Measurements from ENCODE around the gene PRPH2.

Gene PRPH2

GRCh38 chr6:42722497-42722896, at the start of gene PRPH2:
Gene PRPH2, minus strand, starts transcription at chr6:42722597. Its CDS starts 263 bp downstream, at chr6:42722334.
- DNase-seq (ENCODE audit: low read depth): no peak

DNA sequence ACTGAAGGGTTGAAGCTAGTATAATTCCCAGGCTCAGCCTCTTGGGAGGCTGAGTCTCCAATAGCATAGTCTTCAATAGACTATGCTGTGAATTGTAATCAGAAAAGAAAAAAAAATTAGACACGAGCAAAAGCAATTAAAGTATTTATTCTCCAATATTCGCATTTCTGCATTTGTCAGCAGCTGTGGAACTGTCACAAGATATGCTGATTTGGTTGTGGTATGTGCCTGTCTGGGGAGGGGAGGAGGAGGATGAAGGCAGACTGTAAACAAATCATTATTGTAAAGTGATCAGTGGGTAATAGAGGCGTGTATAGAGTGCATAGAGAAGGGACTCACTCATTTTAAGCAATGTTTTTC, 49.3 kb upstream of the PRPH2 start:
- no peak for DNase-seq (ENCODE audit: low read depth)

DNA sequence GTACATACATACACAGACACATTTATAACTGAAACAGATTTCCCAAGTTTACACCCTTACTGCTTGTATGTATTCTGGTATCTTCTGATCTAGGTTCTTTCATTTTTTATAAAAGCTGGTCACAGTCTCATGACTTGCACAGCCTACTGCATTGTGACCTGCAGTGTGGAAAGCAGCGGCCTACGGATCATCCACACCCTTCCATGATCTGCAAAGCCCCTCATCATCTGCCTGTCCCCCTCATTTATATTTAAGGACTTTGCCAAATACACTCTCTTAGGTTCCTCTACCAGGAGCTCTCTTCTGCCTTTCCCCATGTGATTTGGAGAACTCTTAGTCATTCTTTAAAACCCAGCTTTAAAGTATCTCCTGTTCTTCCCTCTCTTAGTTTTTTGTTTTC, 47.4 kb upstream of the PRPH2 start:
- no peak for DNase-seq (ENCODE audit: low read depth)

DNA sequence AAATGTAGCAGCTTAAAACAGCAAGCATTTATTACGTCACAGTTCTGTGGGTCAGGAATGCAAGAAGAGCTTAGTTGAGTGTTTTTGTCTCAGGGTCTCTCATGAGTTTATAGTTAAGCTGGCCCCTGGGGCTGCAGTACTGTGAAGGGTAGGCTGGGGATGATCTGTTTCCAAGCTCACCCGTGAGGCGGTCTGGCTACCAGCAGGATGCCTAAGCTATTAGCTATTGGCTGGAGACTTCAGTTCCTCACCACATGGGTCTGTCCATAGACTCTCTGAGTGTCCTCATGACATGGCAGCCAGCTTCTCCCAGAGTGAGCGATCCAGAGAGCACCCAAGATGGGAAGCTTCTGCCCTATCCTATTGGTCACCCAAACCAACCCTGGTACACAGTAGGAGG, 46.7 kb upstream of the PRPH2 start:
- no peak for DNase-seq (ENCODE audit: low read depth)

DNA sequence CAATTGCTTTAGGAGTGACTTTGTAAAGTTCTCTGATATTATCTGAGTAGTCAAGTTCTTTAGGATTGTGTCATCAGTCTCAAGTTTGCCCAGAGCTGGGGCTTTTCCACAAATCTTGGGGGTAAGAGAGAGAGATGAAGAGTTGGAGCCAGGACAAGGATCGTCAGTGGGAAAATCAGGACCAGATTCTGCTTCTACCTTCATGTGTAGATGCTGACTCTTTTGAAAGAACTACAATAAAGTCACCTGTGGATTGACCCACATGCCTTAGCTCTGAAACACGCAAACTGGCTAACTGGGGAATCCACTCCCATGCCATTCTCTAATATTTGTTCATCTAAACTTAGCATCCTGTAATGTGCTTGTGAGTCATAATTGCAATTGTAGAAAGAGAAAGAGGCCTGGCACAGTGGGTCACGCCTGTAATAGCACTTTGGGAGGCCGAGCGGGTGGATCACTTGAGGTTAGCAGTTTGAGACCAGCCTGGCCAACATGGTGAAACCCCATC, 43.8 kb upstream of the PRPH2 start:
- DNase-seq (ENCODE audit: low read depth): no peak

- no peak for DNase-seq (ENCODE audit: low read depth)
These were observed 42.7 kb upstream of the PRPH2 start for GRCh38 chr6:42764911-42765648.

- no peak for DNase-seq (ENCODE audit: low read depth)
These were observed 40.6 kb upstream of the PRPH2 start for GRCh38 chr6:42762950-42763349.

DNA sequence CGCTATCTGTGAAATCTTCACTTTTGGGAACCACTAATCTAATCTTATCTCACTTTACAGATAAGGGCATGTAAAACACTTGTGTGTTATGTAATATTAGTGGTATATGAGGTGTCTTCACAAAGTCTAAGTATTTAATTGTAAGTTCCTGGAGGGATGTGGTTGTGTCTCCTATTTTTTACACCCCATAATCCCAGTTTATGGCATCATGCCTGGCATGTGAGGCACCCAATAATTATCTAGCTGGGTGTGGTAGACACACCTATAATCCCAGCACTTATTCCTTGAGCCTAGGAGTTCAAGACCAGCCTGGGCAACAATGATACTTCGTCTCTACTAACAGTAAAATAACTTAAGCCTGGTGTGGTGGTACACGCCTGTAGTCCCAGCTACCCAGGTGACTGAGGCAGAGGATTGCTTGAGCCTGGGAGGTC, 40.0 kb upstream of the PRPH2 start:
- no peak for DNase-seq (ENCODE audit: low read depth)

DNA sequence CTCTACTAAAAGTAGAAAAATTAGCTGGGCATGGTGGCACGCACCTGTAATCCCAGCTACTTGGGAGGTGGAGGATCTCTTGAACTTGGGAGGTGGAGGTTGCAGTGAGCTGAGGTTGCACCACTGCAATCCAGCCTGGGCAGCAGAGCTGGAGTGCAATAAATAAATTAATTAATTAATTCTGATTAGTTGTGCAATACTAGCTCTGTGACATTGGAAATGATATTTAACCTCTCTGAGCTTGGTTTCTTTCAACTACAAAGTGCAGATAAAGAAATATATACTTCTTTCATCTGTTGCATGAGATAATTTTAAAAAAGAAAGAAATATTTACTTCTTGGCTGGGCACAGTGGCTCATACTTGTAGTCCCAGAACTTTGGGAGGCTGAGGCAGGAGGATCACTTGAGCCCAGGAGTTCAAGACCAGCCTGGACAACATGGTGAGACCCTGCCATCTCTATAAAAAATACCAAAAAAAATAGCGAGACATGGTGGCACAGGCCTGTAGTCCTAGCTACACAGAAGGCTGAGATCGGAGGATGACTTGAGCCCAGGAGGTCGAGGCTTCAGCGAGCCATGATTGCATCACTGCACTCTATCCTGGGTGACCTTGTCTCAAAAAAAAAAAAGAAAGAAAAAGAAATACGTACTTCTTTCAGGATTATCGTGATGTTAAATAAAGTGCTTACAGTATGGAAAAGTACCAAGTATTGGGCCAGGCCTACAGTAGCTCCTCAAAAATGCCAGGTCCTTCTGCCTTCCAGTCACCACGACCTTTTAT, 39.1 kb upstream of the PRPH2 start:
- DNase-seq (ENCODE audit: low read depth): no peak

DNA sequence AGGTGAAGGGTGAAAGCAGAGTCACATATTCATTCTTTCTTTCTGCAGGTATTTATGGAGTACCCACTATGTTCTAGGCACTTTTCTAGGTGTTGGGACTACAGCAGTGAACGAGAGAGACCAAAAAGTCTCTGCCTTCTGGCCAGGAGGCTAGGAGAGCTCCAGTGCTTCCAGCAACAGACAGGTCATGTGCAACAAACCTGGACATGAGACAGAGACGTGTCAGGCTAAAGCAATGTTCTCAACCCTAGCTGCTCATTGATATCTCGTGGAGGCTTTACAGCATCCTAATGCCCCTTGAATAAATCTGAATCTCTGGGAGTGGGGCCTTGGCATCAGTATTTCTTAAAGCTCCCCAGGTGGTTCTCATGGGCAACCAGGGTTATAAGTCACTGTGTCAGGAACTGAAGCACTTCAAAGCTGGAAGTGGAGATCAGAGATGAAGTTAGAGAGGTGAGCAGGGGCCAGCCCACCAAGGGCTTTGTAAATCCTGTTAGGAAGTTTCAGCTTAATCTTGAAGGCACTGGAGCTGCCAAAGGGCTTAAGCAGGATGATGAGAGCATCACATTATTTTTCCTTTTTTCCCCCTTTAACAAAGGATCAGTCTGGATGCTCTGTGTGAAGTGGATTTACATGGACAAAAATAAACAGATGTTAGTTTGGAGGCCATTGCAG, 36.5 kb upstream of the PRPH2 start:
- no peak for DNase-seq (ENCODE audit: low read depth)

GRCh38 chr6:42756722-42757121, 34.3 kb upstream of the PRPH2 start:
- no peak for DNase-seq (ENCODE audit: low read depth)

DNA sequence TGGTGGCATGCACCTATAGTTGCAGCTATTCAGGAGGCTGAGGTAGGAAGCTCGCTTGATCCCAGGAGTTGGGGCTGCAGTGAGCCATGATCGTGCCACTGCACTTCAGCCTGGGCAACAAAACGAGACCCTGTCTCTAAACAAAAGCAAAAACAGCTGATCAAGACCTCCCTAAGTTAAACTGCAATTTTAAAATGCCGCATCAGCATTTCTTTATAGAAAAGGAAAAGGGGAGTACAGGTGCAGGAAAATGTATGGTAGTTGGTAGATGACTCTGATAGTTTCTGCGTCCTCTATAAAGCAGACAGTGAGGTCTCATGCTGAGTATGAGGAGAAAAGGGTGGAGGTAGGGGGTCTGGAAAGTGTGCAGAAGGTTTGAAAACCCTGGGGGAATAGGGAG, 32.4 kb upstream of the PRPH2 start:
- no peak for DNase-seq (ENCODE audit: low read depth)

DNA sequence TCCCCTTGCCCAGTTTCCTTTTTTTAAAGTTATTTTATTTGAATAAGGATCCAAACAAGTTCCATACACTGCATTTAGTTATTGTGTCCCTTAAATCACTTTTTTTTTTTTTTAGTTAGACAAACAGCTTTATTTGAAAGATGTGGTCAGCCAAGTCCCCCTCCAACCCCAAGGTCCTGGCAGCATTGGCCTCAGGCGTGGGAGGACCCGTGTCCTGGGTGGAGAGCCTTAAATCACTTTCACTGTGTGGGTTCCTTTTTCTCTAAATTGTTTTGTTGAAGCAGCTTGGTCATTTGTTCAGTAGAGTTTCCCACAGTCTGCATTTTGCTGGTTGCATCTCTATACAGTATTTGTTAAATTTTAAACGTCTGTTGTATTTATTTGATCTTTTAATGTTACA, 28.7 kb upstream of the PRPH2 start:
- no peak for DNase-seq (ENCODE audit: low read depth)

DNA sequence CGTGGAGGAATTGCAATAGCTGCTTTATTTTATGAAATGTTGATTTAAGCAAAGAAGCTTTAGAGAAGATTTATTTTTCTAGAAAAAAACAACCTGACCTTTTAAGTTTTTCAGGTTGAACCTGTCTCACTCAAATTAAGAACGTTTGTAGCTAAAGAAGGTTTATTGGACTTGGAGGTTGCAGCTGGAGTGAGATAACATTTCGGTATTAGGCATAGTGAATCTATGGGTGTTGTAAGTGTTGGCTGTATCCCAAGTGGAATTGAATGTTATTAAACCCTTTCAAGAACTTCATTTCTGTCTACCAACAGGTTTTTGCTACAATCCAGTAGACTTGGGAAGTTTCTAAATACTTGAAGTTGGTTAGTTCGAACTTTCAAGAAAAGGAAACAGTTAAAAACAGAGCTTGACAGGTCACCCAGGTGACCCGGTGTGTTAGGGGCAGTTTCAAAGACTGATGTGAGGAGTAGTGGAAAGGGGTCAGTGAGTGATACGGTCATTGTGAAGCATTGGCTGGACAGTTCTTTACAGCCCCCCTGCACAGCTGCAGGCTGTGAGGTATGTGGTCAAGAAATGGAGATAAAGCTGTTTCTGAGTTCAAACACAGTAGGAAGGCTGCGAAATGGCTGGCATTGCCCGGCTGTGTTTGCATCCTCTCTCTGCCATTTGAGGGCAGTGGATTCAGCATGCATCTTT, 26.0 kb upstream of the PRPH2 start:
- no peak for DNase-seq (ENCODE audit: low read depth)

- DNase-seq (ENCODE audit: low read depth): peak; percentile 64
These were observed 24.3 kb upstream of the PRPH2 start for GRCh38 chr6:42746463-42747391.

DNA sequence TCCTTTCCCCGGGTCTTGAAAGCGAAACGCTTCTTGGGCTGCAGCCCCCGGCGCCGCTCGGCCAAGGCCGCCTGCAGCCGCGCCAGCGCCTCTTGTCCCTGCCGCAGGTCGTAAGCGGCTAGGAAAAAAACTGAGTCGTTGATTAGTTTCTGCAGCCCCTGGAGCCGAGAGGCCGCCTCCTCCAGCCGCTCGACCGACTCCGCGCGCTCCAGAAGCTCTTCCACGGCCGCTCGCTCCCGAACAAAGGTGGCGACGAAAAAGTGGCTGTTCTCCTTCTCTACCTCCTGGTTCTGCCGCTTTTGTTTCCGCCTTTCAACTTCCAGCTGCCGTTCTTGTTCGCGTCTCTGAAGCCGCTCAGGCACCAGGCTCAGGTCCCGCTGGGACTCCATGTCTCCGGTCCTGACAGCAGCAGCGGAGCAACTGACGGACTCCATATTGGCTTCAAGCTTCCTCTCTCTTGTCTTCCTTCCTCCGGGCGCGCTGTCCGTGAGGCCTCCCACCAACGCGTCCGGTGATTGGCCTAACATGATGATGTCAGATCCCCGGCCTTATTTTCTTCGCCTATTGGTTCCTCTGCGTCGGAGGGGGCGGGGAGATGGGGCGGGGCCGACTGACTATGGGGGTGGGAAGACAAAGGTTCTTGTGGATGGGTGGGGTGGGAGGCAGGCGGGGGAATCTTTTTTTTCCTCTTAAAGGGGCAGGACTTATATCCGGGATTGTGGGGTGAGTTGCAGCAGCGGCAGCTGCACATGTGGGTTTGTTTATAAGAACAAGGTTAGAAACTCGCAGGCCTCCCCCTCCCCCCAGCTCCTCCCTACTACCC, 23.5 kb upstream of the PRPH2 start, which contains the start of gene TBCC:
TBCC (minus strand) TSS at position 464 of the 823 bp plus-strand sequence; CDS start at position 434, 30 bp downstream.
- DNase-seq (ENCODE audit: low read depth): peak; percentile 90

DNA sequence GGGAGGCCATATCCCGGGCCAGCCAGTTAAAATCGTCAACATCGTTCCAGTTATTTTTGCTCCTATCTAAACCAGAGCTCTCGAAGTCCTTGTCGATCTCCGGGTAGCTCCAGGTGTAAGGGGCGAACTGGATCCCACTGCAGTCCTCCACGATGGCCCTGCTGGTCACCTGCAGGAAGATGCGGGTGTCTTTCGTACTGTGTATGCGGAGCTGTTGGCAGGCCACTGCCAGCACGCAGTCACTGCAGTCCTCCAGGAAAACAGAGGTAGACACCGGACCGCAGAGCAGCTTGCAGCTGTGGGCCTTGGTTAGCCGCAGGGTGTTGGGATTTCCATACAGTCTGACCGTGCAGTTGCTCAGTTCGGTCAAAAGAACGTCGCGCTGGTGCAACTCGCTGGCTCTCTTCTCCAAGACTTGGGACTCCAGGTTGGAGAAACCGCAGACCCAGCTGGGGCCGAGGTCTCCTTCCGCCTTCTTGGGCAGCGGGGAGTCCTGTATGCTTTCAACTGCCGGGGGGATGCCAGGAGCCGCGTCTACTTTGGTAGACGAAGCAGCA, 22.8 kb upstream of the PRPH2 start:
- DNase-seq (ENCODE audit: low read depth): no peak

- no peak for DNase-seq (ENCODE audit: low read depth)
These were observed 22.0 kb upstream of the PRPH2 start for GRCh38 chr6:42744351-42744893.

GRCh38 chr6:42742116-42742894, 19.9 kb upstream of the PRPH2 start:
- no peak for DNase-seq (ENCODE audit: low read depth)

All from stimulated activated CD8-positive, alpha-beta memory T cell treated with anti-CD3 and anti-CD28 coated beads, Interleukin-12 subunit alpha, Interleukin-12 subunit beta, amount 100 ng/mL, for 1 hour (primary cell).